Measurements from ENCODE around the gene PALLD.

- TF ChIP-seq MAX (IDR thresholded peaks at IDR 0.05; ENCODE audit: insufficient read depth, insufficient read length) (no peak), EZH2 (IDR thresholded peaks at IDR 0.05; ENCODE audit: borderline replicate concordance, low read depth, low read length, severe bottlenecking) (no peak), CTCF (IDR thresholded peaks at IDR 0.05; ENCODE audit: extremely low read depth in 1 of 2, insufficient read depth in 1 of 2, low read depth in 1 of 2, low read length in 2 of 2) (no peak), MYC (IDR thresholded peaks at IDR 0.05; ENCODE audit: low read depth, low read length) (no peak), FOS (IDR thresholded peaks at IDR 0.05; ENCODE audit: borderline replicate concordance, insufficient read depth, low read length) (no peak), POLR2A (IDR thresholded peaks at IDR 0.05; ENCODE audit: low read depth, low read length) (no peak), POLR2AphosphoS5 (IDR thresholded peaks at IDR 0.05; ENCODE audit: insufficient read depth, low read depth, low read length) (no peak), JUN (IDR thresholded peaks at IDR 0.05; ENCODE audit: borderline replicate concordance, insufficient read depth, insufficient read length, low read depth) (no peak)
These were observed 6.0 kb downstream of the PALLD start for GRCh38 chr4:168502861-168503260.

Measured in endothelial cell of umbilical vein (primary cell).